Calu3 (cell line): ENCODE measurements around the gene METTL1. TPM values are rescaled to one million over a fixed set of nuclear protein-coding genes. Genes with fewer than 3 reads are reported as not detected.
"Not testable (repeated sequence)": the region's sequence is repeated elsewhere in the genome, so short reads cannot be mapped to it uniquely, and the experiment has no call there.

Experiments
- BruUV-seq: library from RNA; stranded (reverse); fragments of 400-500 nt; replicated peaks from 2 replicates; lab custom pipeline; 2021; lab: Mats Ljungman, UMichigan
- CTCF ChIA-PET: fragments of 300-600 bp; sonication (Branson Sonifier 250); formaldehyde crosslinking; loops from one replicate; lab custom pipeline; 2022; ENCODE audit warnings: antibody characterized with exemption; lab: Charles Lee
- DNase-seq: peaks from one replicate; pipeline ENCODE4 v3.0.0; 2022
- H3K27ac Mint-ChIP-seq: one replicate; pipeline ENCODE4 v1.8.0; 2022; ENCODE audit warnings: mixed read lengths; ENCODE audit not compliant: unreplicated experiment
- H3K27me3 Mint-ChIP-seq: one replicate; pipeline ENCODE4 v1.8.0; 2022; ENCODE audit warnings: mixed read lengths; ENCODE audit not compliant: unreplicated experiment
- H3K36me3 Mint-ChIP-seq: one replicate; pipeline ENCODE4 v1.8.0; 2022; ENCODE audit warnings: mild to moderate bottlenecking, moderate library complexity, mixed read lengths; ENCODE audit not compliant: insufficient read depth, unreplicated experiment
- H3K4me1 Mint-ChIP-seq: one replicate; pipeline ENCODE4 v1.8.0; 2022; ENCODE audit warnings: mild to moderate bottlenecking, low read depth, mixed read lengths; ENCODE audit not compliant: unreplicated experiment
- H3K4me3 Mint-ChIP-seq: one replicate; pipeline ENCODE4 v1.8.0; 2022; ENCODE audit warnings: mild to moderate bottlenecking, low read depth, moderate library complexity, mixed read lengths; ENCODE audit not compliant: unreplicated experiment
- H3K9me3 Mint-ChIP-seq: one replicate; pipeline ENCODE4 v1.8.0; 2022; ENCODE audit warnings: low read depth, mixed read lengths; ENCODE audit not compliant: unreplicated experiment
- intact Hi-C: fragments of 100-400 bp; cut with micrococcal nuclease; formaldehyde crosslinking; loops from one replicate; pipeline ENCODE4 v1.10.0; 2022; ENCODE audit not compliant: unreplicated experiment
- total RNA-seq: library from RNA; stranded (reverse); gene quantifications from 2 replicates; pipeline ENCODE4 v1.2.3, GENCODE V29; 2022
- TF ChIP-seq, protein P1 (sequence below): fragments of 200-600 bp; IDR thresholded peaks from one replicate; pipeline ENCODE4 v1.8.0; 2022; ENCODE audit warnings: antibody characterized with exemption; ENCODE audit not compliant: unreplicated experiment

Gene METTL1
- total RNA-seq, 1 experiment from 2014 or later: 50.5 TPM

DNA sequence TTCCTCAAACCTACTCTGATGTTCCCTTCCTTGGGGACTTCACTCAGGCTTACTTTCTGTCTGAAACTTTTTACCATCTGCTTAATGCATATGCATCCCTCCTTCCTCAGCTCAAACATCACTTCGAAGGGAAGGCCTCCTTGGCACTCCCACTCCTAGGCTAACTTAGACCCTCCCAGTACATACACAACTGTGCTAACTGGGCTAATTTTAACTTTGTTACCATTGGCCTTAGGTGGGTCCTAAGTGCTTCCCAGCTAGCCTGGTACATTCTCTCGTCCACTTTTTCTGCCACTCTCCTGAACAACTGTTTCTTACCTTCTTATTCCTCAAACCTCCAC lies 4.3 kb upstream of the METTL1 start:
- H3K27me3 Mint-ChIP-seq: no peaks in the 10 kb centered on the region
- no TSS peak for BruUV-seq
- H3K4me3 Mint-ChIP-seq: no peak overlapping the region
- CTCF ChIA-PET: no interaction called here
- H3K9me3 Mint-ChIP-seq: no peaks in the 10 kb centered on the region
- no peak for DNase-seq
- intact Hi-C loops: no loop called here
- TF ChIP-seq, protein P1, sequence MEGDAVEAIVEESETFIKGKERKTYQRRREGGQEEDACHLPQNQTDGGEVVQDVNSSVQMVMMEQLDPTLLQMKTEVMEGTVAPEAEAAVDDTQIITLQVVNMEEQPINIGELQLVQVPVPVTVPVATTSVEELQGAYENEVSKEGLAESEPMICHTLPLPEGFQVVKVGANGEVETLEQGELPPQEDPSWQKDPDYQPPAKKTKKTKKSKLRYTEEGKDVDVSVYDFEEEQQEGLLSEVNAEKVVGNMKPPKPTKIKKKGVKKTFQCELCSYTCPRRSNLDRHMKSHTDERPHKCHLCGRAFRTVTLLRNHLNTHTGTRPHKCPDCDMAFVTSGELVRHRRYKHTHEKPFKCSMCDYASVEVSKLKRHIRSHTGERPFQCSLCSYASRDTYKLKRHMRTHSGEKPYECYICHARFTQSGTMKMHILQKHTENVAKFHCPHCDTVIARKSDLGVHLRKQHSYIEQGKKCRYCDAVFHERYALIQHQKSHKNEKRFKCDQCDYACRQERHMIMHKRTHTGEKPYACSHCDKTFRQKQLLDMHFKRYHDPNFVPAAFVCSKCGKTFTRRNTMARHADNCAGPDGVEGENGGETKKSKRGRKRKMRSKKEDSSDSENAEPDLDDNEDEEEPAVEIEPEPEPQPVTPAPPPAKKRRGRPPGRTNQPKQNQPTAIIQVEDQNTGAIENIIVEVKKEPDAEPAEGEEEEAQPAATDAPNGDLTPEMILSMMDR: no peak
- no peak overlapping the region for H3K27ac Mint-ChIP-seq
- H3K4me1 Mint-ChIP-seq: peaks cover 2% of the 10 kb centered on the region
- peaks cover 40% of the 10 kb centered on the region for H3K36me3 Mint-ChIP-seq

DNA sequence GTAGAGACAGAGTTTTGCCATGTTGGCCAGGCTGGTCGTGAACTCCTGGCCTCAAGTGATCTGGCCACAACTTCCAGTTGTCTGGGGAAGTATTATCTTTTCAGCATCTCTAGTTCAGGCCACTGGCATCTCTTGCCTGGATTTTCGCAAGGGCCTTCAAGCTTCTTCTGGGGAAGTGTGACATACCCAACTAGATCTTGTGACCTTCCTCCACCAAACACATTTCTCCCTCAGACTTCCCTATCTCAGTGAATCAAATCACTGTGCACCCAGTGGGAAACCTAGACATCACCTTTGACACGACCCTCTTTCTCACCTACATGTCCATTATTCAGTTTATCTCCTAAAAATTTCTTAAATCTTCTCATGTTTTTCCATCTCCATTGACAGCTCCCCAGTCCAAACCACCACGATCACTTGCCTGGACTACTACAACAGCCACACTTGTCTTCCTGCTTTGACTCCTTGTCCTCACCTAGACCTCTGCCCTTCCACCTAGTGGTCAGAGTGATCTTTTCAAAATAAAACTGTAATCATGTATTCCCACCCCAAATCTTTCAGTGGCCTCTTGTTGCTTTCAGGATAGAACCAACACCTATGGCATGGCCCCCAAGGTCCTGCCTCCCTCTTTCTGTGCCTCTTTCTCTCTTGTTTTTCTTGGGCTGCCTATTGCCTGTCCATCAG lies 3.8 kb upstream of the METTL1 start:
- peaks cover 45% of the 10 kb centered on the region for H3K36me3 Mint-ChIP-seq
- intact Hi-C loops: no loop called here
- DNase-seq: no peak
- no peak overlapping the region for H3K4me3 Mint-ChIP-seq
- no peaks in the 10 kb centered on the region for H3K9me3 Mint-ChIP-seq
- H3K27ac Mint-ChIP-seq: no peak overlapping the region
- TF ChIP-seq, protein P1: no peak
- CTCF ChIA-PET: interaction anchor here (0.7 kb wide), 1 partner anchor 35 kb away, joined by 3 read pairs; no protein-coding TSS in a partner anchor
- no peaks in the 10 kb centered on the region for H3K27me3 Mint-ChIP-seq
- peaks cover 7% of the 10 kb centered on the region for H3K4me1 Mint-ChIP-seq
- BruUV-seq: no TSS peak

DNA sequence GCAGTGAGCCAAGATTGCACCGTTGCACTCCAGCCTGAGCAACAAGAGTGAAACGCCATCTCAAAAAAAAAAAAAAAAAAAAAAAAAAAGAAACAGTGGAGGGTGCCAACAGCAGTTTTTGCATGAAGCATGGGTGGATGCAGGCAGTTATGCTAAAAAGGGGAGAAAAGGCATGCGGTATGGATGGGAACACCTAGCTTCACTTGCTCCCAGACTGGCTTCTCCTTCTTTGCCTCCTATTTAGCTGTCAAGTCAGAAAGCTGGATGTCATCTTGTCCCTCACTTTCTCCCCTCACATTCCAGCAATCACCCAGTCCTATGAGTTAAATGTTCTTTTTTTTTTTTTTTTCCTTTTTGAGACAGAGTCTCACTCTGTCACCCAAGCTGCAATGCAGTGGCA lies 3.1 kb upstream of the METTL1 start:
- no TSS peak for BruUV-seq
- intact Hi-C loops: no loop called here
- no peak for DNase-seq
- CTCF ChIA-PET: interaction anchor here (0.7 kb wide), 1 partner anchor 36 kb away, joined by 3 read pairs; no protein-coding TSS in a partner anchor
- TF ChIP-seq, protein P1: no peak
- H3K36me3 Mint-ChIP-seq: peaks cover 46% of the 10 kb centered on the region
- no peak overlapping the region for H3K27ac Mint-ChIP-seq
- H3K9me3 Mint-ChIP-seq: no peaks in the 10 kb centered on the region
- H3K4me3 Mint-ChIP-seq: no peak overlapping the region
- H3K27me3 Mint-ChIP-seq: no peaks in the 10 kb centered on the region
- peaks cover 8% of the 10 kb centered on the region for H3K4me1 Mint-ChIP-seq

DNA sequence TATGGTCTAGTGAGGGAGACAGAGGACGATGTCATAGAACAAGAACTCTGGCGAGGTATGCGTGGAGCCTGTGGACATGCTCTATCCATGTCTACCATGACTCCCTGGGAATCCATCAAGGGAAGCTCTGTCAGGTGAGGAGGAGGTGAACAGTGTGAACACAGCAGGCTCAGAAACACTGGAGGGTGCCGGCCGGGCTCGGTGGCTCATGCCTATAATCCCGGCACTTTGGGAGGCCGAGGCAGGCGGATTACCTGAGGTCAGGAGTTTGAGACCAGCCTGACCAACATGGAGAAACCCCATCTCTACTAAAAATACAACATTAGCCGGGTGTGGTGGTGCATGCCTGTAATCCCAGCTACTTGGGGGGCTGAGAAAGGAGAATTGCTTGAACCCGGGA lies 2.7 kb upstream of the METTL1 start:
- H3K9me3 Mint-ChIP-seq, H3K27me3 Mint-ChIP-seq, DNase-seq, H3K27ac Mint-ChIP-seq, H3K4me1 Mint-ChIP-seq, CTCF ChIA-PET, BruUV-seq, intact Hi-C loops, H3K4me3 Mint-ChIP-seq: not testable (repeated sequence)
- peaks cover 46% of the 10 kb centered on the region for H3K36me3 Mint-ChIP-seq
